ENCODE measurements around the gene SRXN1.
"Not testable (repeated sequence)": the region's sequence is repeated elsewhere in the genome, so short reads cannot be mapped to it uniquely, and the experiment has no call there.

SRXN1 gene

DNA sequence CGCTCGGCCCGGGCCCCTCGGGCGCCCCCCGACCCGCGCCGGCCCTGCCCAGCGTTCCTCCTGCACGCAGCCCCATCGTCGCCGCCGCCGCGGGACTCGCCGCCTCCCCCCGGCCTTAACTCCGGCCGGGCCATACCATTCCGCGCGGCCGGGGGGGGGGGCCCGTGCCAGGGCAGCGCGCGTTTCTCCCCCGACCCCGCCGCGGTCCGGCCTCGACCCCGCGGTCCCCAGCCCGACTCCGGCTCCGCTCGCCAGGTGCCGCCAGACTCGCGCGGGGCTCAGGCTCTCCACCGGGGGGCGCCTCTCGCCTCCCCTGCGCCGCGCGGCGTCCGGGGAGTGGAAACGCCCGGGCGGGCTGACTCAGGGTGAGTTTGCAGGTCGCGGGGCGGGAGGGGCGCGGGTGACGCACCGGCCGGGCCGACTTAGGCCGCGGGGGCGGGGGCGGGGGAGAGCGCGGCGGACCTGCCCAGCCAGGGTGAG is at the start of gene SRXN1:
SRXN1 (minus strand) TSS at position 91 of the 480 bp plus-strand sequence; CDS start at position 76, 15 bp downstream.
- peak; percentile 74 to 82 for DNase-seq (ENCODE audit: low read depth in 2 of 2)

DNA sequence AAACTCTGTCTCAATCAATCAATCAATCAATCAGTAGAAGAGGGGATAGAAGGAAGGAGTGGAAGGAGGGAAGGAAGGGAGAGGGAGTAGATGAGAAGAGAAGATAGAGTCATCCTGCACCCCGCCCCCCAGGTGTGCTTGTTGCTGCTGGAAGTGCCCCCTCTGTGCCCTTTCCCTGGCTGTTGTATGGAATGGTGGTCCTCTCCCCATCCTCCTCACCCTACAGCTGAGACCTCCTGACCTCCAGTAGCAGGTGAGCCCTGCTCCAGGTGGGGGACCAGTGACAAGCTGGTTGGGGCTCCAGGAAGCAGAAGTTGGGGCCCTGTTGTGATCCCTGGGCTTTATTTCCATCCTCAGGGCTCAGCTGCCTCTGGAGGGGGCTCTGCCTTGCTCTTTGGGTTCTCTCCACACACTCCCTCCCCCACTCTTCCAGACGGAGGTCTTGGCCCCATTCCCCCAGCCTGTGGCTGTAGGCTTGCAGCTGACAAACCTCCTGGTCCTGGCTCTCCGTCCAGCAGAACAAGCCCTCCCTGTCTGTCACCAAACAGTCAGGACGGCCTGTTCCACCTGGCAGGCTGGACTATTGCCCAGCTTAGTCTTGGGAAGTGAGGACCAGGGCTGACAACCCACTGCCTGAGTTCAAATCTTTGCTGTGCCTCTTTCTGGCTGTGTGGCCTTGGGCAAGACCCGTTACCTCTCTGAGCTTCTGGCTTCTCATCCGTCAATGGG is 48.6 kb upstream of the SRXN1 start:
- DNase-seq (ENCODE audit: low read depth in 2 of 2) = no peak

- DNase-seq (ENCODE audit: low read depth in 2 of 2) = no peak
Observed at GRCh38 chr20:699811-700338, 46.9 kb upstream of the SRXN1 start.

- DNase-seq (ENCODE audit: low read depth in 2 of 2) = no peak
Observed at GRCh38 chr20:699342-699741, 46.3 kb upstream of the SRXN1 start.

DNA sequence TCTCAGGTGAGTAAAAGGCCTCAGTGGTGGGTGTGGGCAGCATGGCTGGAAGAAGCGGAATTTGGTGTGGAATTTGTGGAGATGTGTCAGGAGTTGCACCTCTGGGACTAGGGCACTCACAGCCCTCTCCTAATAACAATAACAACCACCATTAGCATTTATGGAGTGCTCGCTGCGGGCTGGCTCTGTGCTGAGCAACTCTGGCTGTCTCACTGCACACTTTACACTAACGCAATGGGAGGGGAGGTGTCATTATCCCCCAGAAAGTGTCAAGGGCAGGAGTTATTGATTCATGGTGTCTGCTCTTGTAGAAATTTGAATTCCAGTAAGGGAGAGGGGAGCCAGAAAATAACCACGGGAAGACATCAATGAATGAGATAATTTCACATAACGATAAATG is 45.3 kb upstream of the SRXN1 start:
- DNase-seq (ENCODE audit: low read depth in 2 of 2) = no peak

- no peak for DNase-seq (ENCODE audit: low read depth in 2 of 2)
Observed at GRCh38 chr20:697826-698225, 44.8 kb upstream of the SRXN1 start.

DNA sequence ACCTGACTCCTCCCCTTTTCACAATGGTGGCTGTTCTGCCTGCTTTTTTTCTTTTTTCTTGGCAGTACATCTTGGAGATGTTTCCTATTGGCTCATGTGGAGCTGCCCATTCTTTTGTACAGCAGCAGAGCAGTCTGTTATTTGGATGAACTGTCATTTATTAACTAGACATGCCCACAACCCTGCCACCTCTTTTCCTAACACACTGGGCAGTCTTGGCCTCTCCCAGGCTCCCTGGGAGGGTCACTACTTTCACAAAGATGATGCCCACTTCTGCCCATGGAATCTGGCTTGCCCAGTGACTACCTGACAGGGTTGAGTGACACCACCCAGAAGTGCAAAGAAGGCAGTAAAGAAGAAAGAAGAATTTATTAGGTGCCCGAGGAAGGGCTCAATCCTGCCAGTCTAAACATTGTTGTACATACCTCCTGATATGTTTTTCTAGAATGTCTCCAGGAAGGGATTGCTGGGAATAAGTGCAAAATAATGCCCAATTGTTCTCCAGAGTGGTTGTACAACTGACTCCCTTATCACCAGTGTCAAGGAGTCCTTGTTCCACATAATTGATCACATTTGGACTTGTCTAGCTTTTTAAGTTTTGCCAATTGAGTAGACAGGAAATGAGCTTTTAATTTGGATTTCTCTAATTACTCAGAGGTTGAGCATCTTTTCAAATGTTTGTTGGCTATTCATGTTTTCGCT is 42.3 kb upstream of the SRXN1 start:
- DNase-seq (ENCODE audit: low read depth in 2 of 2) = no peak

- DNase-seq (ENCODE audit: low read depth in 2 of 2) = no peak
Observed at GRCh38 chr20:694496-694895, 41.5 kb upstream of the SRXN1 start.

DNA sequence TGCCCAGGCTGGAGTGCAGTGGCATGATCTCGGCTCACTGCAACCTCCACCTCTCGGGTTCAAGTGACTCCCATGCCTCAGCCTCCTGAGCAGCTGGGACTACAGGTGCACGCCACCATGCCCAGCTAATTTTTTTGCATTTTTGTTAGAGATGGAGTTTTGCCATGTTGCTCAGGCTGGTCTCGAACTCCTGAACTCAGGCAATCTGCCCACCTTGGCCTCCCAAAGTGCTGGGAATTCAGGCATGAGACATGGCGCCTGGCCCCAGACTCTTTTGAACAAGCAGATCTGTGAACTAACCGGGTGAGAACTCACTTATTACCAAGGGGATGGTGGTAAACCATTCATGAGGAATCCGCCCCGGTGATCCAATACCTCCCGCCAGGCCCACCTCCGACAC is 40.8 kb upstream of the SRXN1 start:
- DNase-seq (ENCODE audit: low read depth in 2 of 2) = not testable (repeated sequence)

DNA sequence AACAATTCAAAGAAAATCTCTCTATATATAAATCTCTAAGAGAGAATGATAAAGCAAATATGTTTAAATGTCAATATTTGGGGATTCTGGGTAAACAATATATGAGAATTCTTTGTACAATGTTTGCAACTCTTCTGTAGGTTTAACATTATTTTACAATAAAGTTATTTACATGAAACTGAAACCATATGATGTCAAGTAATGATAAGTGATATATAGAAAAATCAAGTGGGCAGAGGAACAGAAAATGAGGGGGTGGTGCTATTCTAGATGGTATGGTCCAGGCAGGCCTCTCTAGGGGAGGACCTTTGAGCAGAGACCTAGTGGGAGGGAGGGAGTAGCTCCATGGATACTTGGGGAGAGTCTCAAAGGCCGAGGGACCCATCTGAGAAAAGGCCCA is 39.0 kb upstream of the SRXN1 start:
- no peak for DNase-seq (ENCODE audit: low read depth in 2 of 2)

DNA sequence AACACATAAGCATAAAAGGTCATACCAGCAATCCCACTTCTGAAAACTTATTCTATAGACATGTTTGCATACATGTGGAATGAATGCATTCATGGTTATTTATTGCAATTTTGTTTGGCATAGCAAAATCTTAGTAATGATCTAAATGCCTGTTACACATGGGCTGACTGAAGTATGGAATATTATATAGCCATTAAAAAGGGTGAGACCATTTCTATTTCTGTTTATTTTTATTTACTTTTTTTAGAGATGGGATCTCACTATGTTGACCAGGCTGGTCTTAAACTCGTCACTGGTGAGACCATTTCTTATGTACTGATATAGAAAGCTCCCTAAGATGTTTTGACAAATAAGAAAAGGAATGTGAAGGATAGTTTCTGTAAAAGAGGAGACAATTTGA is 36.9 kb upstream of the SRXN1 start:
- DNase-seq (ENCODE audit: low read depth in 2 of 2) = no peak

DNA sequence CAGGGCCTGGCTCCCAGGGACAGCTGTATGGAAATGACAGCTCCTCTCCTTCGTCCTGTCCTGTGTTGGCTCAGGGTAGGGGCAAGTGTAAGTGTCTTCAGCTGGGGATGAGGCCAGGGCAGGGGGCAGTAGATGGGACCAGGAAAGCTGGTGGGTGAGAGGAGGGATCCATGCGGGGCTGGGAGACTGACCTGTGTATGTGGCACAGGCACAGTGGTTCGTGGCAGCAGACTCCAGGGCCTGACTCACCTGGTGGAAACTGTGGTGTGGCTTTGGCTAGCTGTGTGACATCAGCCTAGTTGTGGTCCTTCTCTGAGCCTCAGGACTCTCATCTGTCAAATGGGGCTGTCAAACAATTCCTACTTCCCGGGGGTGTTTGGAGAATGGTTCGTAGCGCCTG is 36.3 kb upstream of the SRXN1 start:
- DNase-seq (ENCODE audit: low read depth in 2 of 2) = no peak

GRCh38 chr20:688809-689212 is 35.8 kb upstream of the SRXN1 start:
- no peak for DNase-seq (ENCODE audit: low read depth in 2 of 2)

DNA sequence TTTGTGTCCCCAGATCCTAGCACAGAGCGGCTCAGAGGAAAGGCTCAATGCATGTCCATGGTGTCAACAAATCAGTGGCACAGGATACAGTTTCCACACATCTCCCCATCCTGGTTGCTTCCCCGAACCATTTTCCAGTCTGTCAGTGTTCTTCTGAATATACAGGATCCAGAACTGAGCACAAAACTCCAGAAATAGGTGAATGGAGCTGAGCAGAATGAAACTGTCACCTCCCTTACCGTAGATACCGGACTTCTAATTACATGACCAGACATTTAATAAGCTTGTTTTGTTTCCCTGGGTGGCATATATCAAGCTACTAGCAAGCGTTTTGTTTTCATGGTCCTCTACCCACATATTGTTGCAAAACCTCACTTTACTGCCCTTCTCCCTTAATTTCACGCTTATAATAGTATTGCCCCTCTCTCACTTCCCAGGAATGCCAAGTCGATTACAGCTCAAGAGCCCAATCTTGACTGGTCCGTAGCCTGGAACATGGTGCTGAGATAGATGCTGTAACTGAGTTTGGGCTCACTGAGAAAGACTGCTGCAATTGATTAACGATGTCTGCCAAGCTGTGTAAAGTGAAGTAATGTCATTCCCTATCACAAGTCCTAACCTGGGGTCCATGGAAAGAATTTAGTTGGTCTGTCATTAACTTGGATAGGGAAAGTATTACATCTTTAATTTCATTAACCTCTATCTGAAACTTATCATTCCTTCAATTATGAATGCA is 34.6 kb upstream of the SRXN1 start:
- DNase-seq (ENCODE audit: low read depth in 2 of 2) = no peak

DNA sequence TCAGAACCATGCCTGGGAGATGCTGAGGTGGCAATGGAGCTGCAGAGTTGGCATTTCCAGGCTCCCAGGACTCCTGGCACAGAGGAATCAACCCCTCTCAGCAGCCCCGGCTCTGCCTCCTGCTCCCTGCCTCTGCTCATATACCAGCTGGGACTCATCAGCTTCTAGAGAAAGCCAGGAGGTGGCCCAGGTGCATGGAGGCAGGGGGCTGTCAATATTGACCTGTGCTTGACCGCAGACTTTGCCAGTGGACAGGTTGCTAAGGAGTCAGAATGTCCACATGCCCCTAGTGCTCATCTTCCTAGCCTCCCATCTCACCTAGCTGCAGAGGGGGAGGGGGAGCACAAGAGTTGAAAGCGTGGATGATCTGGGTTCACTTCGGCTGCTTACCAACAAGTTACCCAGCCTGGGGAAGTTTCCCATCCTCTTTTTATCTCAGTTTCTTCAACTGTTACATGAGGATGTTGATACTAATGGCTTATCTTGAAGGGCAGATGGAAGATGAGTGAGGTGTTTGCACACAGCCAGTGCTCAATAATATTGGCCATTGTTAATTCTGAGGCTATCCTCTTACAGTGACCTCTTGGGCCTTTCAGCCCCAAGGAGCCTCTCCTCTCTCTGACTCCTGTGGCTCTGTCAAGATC is 31.8 kb upstream of the SRXN1 start:
- no peak for DNase-seq (ENCODE audit: low read depth in 2 of 2)

DNA sequence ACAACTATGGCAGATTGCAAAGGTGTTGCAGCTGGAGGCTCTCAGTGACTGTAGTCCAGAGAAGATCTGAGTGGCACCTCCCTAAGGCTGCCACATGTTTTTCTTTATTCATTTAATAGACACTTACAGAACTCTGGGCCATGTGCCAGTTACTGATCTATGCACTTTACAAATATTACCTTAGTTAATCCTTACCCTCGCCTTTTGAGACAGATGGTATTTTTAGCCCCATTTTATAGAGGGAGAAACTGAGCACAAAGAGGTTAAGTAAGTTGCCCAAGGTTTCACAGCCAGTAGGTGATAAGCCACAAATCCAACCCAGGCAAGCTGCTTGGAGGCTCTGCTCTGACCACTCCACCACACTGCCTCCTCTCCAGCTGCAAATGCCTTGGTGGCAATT is 29.1 kb upstream of the SRXN1 start:
- DNase-seq (ENCODE audit: low read depth in 2 of 2) = no peak

GRCh38 chr20:680638-681187 is 27.7 kb upstream of the SRXN1 start:
- DNase-seq (ENCODE audit: low read depth in 2 of 2) = no peak

DNA sequence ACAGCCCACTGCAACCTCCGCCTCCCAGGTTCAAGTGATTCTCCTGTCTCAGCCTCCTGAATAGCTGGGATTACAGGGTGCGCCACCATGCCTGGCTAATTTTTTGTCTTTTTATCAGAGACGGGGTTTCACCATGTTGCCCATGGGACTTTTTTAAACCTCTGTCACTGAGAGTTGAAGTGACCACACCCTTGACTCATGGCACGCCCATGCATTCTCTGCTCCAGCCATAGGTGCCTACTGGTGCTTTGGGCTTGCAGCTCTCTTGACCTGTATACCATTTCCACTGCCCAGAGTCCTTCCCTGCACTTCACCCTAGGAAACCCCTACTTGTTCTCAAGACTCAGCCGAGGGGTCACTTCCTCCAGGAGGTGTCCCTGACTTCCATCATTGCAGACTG is 25.0 kb upstream of the SRXN1 start:
- DNase-seq (ENCODE audit: low read depth in 2 of 2) = no peak

DNA sequence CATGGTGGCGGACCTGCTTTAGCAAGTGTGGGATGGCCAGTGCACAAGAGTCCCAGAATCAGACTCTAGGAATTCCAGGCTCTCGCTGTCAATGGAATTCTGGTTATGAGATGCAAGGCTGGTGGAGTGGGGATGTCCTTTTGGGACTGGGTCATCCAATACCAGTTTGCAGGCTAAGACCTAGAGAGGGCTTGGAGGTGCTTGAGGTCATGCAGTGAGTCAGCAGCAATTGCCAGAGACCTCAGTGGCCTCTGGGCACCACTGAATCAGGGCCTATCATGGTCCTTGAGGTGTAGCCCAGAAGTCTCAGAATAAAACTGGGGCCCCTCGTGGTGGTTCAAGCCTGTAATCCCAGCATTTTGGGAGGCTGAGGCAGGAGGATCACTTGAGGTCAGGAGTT is 24.0 kb upstream of the SRXN1 start:
- no peak for DNase-seq (ENCODE audit: low read depth in 2 of 2)

GRCh38 chr20:676315-676937 is 23.4 kb upstream of the SRXN1 start:
- DNase-seq (ENCODE audit: low read depth in 2 of 2) = no peak
